Gastroesophageal sphincter (tissue), 3 donors: ENCODE results near the gene CEP112.

Source experiments
- EP300 ChIP-seq: sonication (generic); formaldehyde crosslinking; IDR thresholded peaks from one replicate; pipeline ENCODE4 v1.6.1; 2017; ENCODE audit warnings: antibody characterized with exemption, mild to moderate bottlenecking
- POLR2A ChIP-seq, 2 donors: fragments of 450-650 bp; IDR thresholded peaks; one replicate each; pipeline ENCODE4 v1.6.1; 2017; ENCODE audit warnings: antibody characterized with exemption in 2 of 2, mild to moderate bottlenecking in 2 of 2, moderate library complexity in 1 of 2
- POLR2AphosphoS5 ChIP-seq: sonication (generic); formaldehyde crosslinking; IDR thresholded peaks from one replicate; pipeline ENCODE4 v1.6.1; 2017; ENCODE audit warnings: antibody characterized with exemption
- TF ChIP-seq, protein P1 (sequence below), 4 experiments: fragments of 200-600 bp in 2 of 4; fragments of 450-650 bp in 2 of 4; sonication (generic) in 1 of 4; IDR thresholded peaks; one replicate each; pipeline ENCODE4 v1.5.1; 2017 to 2019; ENCODE audit warnings: antibody characterized with exemption in 4 of 4, mild to moderate bottlenecking in 2 of 4, moderate library complexity in 2 of 4

DNA sequence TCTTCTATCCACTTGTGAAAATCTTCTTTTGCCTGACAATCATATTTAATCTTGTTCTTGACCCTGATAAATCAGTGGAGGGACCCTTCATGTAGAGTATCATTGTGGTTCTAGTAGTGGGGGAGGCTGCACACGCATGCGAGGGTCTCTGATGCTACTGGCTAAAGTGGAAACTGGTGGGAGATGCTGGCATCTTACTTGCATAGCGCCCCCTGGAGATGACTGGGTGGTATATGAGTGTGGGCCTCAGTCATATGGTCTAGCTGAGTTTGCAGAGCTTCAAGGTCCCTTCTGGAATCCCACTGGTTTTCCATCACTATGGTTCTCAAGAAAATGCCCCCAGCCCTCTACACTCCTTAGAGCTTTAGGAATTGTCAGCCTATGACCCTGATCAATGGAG is 394.1 kb downstream of the CEP112 start:
- TF ChIP-seq, protein P1, sequence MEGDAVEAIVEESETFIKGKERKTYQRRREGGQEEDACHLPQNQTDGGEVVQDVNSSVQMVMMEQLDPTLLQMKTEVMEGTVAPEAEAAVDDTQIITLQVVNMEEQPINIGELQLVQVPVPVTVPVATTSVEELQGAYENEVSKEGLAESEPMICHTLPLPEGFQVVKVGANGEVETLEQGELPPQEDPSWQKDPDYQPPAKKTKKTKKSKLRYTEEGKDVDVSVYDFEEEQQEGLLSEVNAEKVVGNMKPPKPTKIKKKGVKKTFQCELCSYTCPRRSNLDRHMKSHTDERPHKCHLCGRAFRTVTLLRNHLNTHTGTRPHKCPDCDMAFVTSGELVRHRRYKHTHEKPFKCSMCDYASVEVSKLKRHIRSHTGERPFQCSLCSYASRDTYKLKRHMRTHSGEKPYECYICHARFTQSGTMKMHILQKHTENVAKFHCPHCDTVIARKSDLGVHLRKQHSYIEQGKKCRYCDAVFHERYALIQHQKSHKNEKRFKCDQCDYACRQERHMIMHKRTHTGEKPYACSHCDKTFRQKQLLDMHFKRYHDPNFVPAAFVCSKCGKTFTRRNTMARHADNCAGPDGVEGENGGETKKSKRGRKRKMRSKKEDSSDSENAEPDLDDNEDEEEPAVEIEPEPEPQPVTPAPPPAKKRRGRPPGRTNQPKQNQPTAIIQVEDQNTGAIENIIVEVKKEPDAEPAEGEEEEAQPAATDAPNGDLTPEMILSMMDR (IDR thresholded peaks at IDR 0.05) = no peak
- TF ChIP-seq POLR2A (IDR thresholded peaks at IDR 0.05) = no peak
- TF ChIP-seq POLR2AphosphoS5 = no peak
- TF ChIP-seq EP300 = no peak
